ENCODE data around the gene MYO1B. TPM values are rescaled to one million over a fixed set of nuclear protein-coding genes. Genes with fewer than 3 reads are reported as not detected.

Gene MYO1B
- total and polyA plus RNA-seq, 7 experiments from 2014 or later: 0.43 to 14.9 (median 0.54) TPM

DNA sequence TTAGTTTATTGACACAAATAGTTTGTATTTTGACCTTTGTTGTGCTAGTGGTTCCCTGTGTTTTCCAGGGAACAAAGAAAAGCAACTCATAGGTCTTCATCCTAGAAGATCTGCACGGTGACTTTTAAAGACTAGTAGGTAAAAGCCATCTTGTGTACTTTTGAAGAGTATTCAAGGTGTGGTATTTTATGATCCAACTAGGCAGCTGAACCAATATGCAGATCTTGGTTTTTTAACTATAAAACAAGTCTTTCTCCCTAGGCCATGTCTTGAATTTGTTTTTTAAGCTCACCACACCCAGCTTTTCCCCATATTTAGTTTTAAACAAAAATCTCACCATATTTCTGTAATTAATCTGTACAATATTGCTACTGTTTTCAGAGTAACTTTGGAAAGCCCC lies 30.0 kb upstream of the MYO1B start:
- intact Hi-C loops (cut with micrococcal nuclease): loop anchor here in 1 of 2 donors (5.0 kb wide), 1 partner anchor 48 kb away; no protein-coding TSS in a partner anchor

GRCh38 chr2:191215666-191216065 lies 29.5 kb upstream of the MYO1B start:
- ATAC-seq (no peak), DNase-seq (no peak)
- no peaks in the 10 kb centered on the region for H3K27me3 Mint-ChIP-seq

More for the DNA sequence above, 30.0 kb upstream of the MYO1B start:
- peaks cover 0 to 26% (median 3%) of the 10 kb centered on the region in 7 donors for H3K4me1 Mint-ChIP-seq
- no peak overlapping the region for H3K4me3 Mint-ChIP-seq
- no peaks in the 10 kb centered on the region for H3K27me3 Mint-ChIP-seq
- H3K36me3 ChIP-seq (ENCODE audit: control insufficient read depth in 2 of 3, insufficient read depth in 3 of 3, low read length in 3 of 3): no peaks in the 10 kb centered on the region
- ATAC-seq (no peak), DNase-seq (no peak)
- H3K4me3 ChIP-seq (ENCODE audit: low read length): no peak overlapping the region
- peaks cover 0 to 7% (median 4%) of the 10 kb centered on the region in 3 experiments for H3K9me3 ChIP-seq (ENCODE audit: control insufficient read depth in 2 of 3, low read length in 3 of 3)
- POLR2A ChIA-PET: no interaction called here
- no peak overlapping the region for H3K27ac ChIP-seq (ENCODE audit: low read depth, low read length)
- CTCF ChIA-PET: interaction anchor here (0.7 kb wide), 1 partner anchor 76 kb away, joined by 3 read pairs; no protein-coding TSS in a partner anchor
- no peaks in the 10 kb centered on the region for H3K27me3 ChIP-seq (ENCODE audit: control insufficient read depth in 2 of 2, insufficient read depth in 2 of 2, low read length in 2 of 2)
- H3K9me3 Mint-ChIP-seq: peaks cover 0 to 36% (median 17%) of the 10 kb centered on the region in 11 donors
- H3K4me1 ChIP-seq (ENCODE audit: control insufficient read depth in 2 of 2, insufficient read depth in 2 of 2, low read length in 2 of 2): no peaks in the 10 kb centered on the region
- H3K27ac Mint-ChIP-seq: no peak overlapping the region
- peaks cover 3 to 25% (median 14%) of the 10 kb centered on the region in 5 donors for H3K36me3 Mint-ChIP-seq

DNA sequence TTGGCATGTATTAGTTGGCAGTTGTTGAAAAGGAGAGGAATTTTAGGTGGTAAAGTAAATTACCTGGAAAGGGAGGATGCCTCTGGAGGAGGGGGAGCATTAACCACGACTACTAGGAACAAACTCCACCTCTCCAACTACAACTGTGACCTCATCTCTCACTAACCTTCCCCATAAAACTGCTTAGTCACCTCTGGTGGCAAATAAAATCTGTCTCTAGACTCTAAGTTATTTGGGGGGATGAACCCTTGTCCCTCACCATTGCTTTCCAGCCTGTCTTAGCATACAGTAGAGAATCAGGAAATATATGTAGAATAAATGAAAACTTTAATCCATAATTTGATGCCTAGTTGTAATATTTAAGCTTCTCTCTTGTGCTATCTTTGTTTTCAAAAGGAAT lies 27.6 kb upstream of the MYO1B start:
- POLR2A ChIA-PET: no interaction called here
- intact Hi-C loops (cut with micrococcal nuclease): loop anchor here in 1 of 2 donors (5.0 kb wide), 1 partner anchor 50 kb away; no protein-coding TSS in a partner anchor

More at GRCh38 chr2:191215666-191216065, 29.5 kb upstream of the MYO1B start:
- Histone ChIP-seq H3K27me3 (ENCODE audit: control insufficient read depth in 2 of 2, insufficient read depth in 2 of 2, low read length in 2 of 2) (no peaks in the 10 kb centered on the region), H3K4me3 (ENCODE audit: low read length) (no peak overlapping the region), H3K4me1 (ENCODE audit: control insufficient read depth in 2 of 2, insufficient read depth in 2 of 2, low read length in 2 of 2) (no peaks in the 10 kb centered on the region), H3K36me3 (ENCODE audit: control insufficient read depth in 2 of 3, insufficient read depth in 3 of 3, low read length in 3 of 3) (no peaks in the 10 kb centered on the region), H3K27ac (ENCODE audit: low read depth, low read length) (no peak overlapping the region), H3K9me3 (ENCODE audit: control insufficient read depth in 2 of 3, low read length in 3 of 3) (peaks cover 0 to 7% (median 4%) of the 10 kb centered on the region in 3 experiments)
- Mint-ChIP-seq H3K4me1 (peaks cover 0 to 31% (median 5%) of the 10 kb centered on the region in 7 donors), H3K27ac (no peak overlapping the region), H3K9me3 (peaks cover 0 to 35% (median 18%) of the 10 kb centered on the region in 11 donors), H3K4me3 (no peak overlapping the region), H3K36me3 (peaks cover 3 to 29% (median 18%) of the 10 kb centered on the region in 5 donors)
- CTCF ChIA-PET: interaction anchor here (0.6 to 1.1 kb wide), 3 partner anchors 30 to 279 kb away, joined by 3 to 7 read pairs (median 3); partner anchors contain the start of gene MYO1B
- intact Hi-C loops (cut with micrococcal nuclease): loop anchor here in 1 of 2 donors (5.0 kb wide), 1 partner anchor 48 kb away; no protein-coding TSS in a partner anchor
- POLR2A ChIA-PET: no interaction called here

DNA sequence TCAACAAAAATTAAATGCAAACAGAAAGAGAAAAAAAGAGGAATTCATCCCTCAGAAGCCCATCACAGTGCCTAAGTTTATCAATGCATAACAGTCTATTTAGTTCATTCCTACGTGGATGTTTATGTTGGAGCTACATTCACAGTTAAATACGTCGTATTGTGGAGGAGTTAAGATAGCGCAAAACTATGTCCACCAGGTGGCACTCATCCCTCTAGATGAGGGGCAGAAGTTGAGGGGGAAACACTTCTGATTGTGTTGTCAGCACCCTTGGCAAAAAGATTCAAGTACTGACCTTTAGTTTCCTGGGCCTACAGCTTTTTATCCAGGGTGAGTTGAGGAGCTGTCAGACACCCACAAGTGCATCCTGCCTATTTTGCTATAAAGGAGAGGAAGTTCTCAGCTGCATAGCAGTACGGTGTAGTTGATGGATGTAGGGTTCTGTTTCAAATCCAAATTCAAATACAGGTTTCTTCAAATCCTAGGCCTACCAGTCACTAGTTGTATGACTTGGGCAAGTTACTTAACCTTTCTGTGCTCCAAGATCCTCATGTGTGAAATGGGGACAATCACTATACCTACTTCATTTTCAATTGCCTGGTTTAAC lies 26.8 kb upstream of the MYO1B start:
- POLR2A ChIA-PET: no interaction called here

More for the DNA sequence above, 27.6 kb upstream of the MYO1B start:
- no peak overlapping the region for H3K4me3 Mint-ChIP-seq
- H3K4me3 ChIP-seq (ENCODE audit: low read length): no peak overlapping the region
- no peak overlapping the region for H3K27ac Mint-ChIP-seq
- CTCF ChIA-PET: interaction anchor here (1.3 to 1.6 kb wide), 2 partner anchors 11 to 53 kb away, joined by 4 read pairs; no protein-coding TSS in a partner anchor
- H3K27me3 ChIP-seq (ENCODE audit: control insufficient read depth in 2 of 2, insufficient read depth in 2 of 2, low read length in 2 of 2): no peaks in the 10 kb centered on the region
- H3K4me1 Mint-ChIP-seq: peaks cover 0 to 32% (median 5%) of the 10 kb centered on the region in 7 donors
- no peaks in the 10 kb centered on the region for H3K27me3 Mint-ChIP-seq
- no peak for ATAC-seq
- H3K9me3 ChIP-seq (ENCODE audit: control insufficient read depth in 2 of 3, low read length in 3 of 3): no peaks in the 10 kb centered on the region
- H3K27ac ChIP-seq (ENCODE audit: low read depth, low read length): no peak overlapping the region
- no peak for DNase-seq
- H3K36me3 ChIP-seq (ENCODE audit: control insufficient read depth in 2 of 3, insufficient read depth in 3 of 3, low read length in 3 of 3): no peaks in the 10 kb centered on the region
- no peaks in the 10 kb centered on the region for H3K4me1 ChIP-seq (ENCODE audit: control insufficient read depth in 2 of 2, insufficient read depth in 2 of 2, low read length in 2 of 2)
- peaks cover 0 to 34% (median 9%) of the 10 kb centered on the region in 11 donors for H3K9me3 Mint-ChIP-seq
- peaks cover 0 to 31% (median 18%) of the 10 kb centered on the region in 5 donors for H3K36me3 Mint-ChIP-seq

DNA sequence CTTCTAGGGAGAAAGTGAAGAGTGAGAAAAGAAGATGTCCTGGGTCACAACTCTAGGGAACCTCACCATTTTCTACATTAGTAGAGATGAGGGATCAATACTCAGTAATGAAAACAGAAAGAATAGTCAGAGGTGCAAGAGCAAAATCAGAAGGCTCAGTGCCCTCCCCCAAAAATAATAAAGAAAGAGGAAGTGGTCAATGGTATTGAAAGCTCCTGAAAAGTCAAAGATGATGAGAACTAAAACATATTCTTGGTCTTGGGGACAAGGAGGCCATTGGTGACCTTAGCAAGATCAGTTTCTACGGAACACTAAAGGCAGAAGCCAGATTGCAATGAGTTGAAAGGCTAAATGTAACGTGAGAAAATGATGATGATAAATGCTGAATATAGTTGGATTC lies 24.5 kb upstream of the MYO1B start:
- Histone ChIP-seq H3K36me3 (ENCODE audit: control insufficient read depth in 2 of 3, insufficient read depth in 3 of 3, low read length in 3 of 3) (no peaks in the 10 kb centered on the region), H3K4me1 (ENCODE audit: control insufficient read depth in 2 of 2, insufficient read depth in 2 of 2, low read length in 2 of 2) (no peaks in the 10 kb centered on the region), H3K4me3 (ENCODE audit: low read length) (no peak overlapping the region), H3K9me3 (ENCODE audit: control insufficient read depth in 2 of 3, low read length in 3 of 3) (no peaks in the 10 kb centered on the region), H3K27ac (ENCODE audit: low read depth, low read length) (no peak overlapping the region), H3K27me3 (ENCODE audit: control insufficient read depth in 2 of 2, insufficient read depth in 2 of 2, low read length in 2 of 2) (no peaks in the 10 kb centered on the region)
- H3K27ac Mint-ChIP-seq: no peak overlapping the region
- intact Hi-C loops (cut with micrococcal nuclease): no loop called here
- peaks cover 0 to 21% (median 0%) of the 10 kb centered on the region in 11 donors for H3K9me3 Mint-ChIP-seq
- H3K27me3 Mint-ChIP-seq: no peaks in the 10 kb centered on the region
- ChIA-PET CTCF (no interaction called here), POLR2A (no interaction called here)
- peaks cover 0 to 32% (median 5%) of the 10 kb centered on the region in 7 donors for H3K4me1 Mint-ChIP-seq
- no peak overlapping the region for H3K4me3 Mint-ChIP-seq
- DNase-seq (no peak), ATAC-seq (no peak)
- peaks cover 0 to 16% (median 6%) of the 10 kb centered on the region in 5 donors for H3K36me3 Mint-ChIP-seq

More for the DNA sequence above, 26.8 kb upstream of the MYO1B start:
- Mint-ChIP-seq H3K27me3 (no peaks in the 10 kb centered on the region), H3K36me3 (peaks cover 0 to 26% (median 11%) of the 10 kb centered on the region in 5 donors), H3K4me1 (peaks cover 0 to 32% (median 5%) of the 10 kb centered on the region in 7 donors), H3K4me3 (no peak overlapping the region), H3K27ac (no peak overlapping the region), H3K9me3 (peaks cover 0 to 29% (median 5%) of the 10 kb centered on the region in 11 donors)
- H3K4me1 ChIP-seq (ENCODE audit: control insufficient read depth in 2 of 2, insufficient read depth in 2 of 2, low read length in 2 of 2): no peaks in the 10 kb centered on the region
- H3K27me3 ChIP-seq (ENCODE audit: control insufficient read depth in 2 of 2, insufficient read depth in 2 of 2, low read length in 2 of 2): no peaks in the 10 kb centered on the region
- peak in 2 of 9 donors; percentile 9 to 10 for DNase-seq
- no peaks in the 10 kb centered on the region for H3K36me3 ChIP-seq (ENCODE audit: control insufficient read depth in 2 of 3, insufficient read depth in 3 of 3, low read length in 3 of 3)
- CTCF ChIA-PET: interaction anchor here (0.6 to 1.6 kb wide), 2 partner anchors 12 to 299 kb away, joined by 3 to 4 read pairs; no protein-coding TSS in a partner anchor
- no peak overlapping the region for H3K4me3 ChIP-seq (ENCODE audit: low read length)
- ATAC-seq: peak; percentile 66
- H3K9me3 ChIP-seq (ENCODE audit: control insufficient read depth in 2 of 3, low read length in 3 of 3): no peaks in the 10 kb centered on the region
- H3K27ac ChIP-seq (ENCODE audit: low read depth, low read length): no peak overlapping the region
- intact Hi-C loops (cut with micrococcal nuclease): loop anchor here (1.0 to 5.0 kb wide), 2 partner anchors 51 to 53 kb away; no protein-coding TSS in a partner anchor

DNA sequence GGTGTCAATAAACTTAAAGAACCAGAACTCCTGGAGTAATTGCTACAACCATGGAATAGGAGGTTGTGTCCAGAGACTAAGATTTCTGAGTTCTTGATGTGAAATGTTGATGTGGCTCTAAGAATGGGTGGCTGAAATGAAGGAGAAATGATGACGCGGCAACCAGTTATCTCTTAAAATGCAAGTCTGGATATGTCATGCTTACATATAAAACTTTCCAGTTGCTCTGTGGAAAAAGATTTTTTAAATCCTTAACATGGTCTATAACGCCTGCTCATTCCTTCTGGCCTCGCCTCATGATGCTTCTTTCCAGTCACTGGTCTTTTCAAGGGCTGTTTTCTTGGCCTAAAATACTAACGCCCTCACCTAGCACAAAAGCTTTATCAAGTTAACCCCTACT lies 23.5 kb upstream of the MYO1B start:
- Mint-ChIP-seq H3K27ac (no peak overlapping the region), H3K27me3 (no peaks in the 10 kb centered on the region), H3K9me3 (peaks cover 0 to 21% (median 0%) of the 10 kb centered on the region in 11 donors), H3K4me3 (no peak overlapping the region), H3K4me1 (peaks cover 0 to 32% (median 5%) of the 10 kb centered on the region in 7 donors), H3K36me3 (peaks cover 0 to 16% (median 6%) of the 10 kb centered on the region in 5 donors)
- ChIA-PET CTCF (no interaction called here), POLR2A (no interaction called here)
- H3K36me3 ChIP-seq (ENCODE audit: control insufficient read depth in 2 of 3, insufficient read depth in 3 of 3, low read length in 3 of 3): no peaks in the 10 kb centered on the region
- no peak overlapping the region for H3K27ac ChIP-seq (ENCODE audit: low read depth, low read length)
- H3K4me3 ChIP-seq (ENCODE audit: low read length): no peak overlapping the region
- ATAC-seq: no peak
- DNase-seq: no peak
- H3K4me1 ChIP-seq (ENCODE audit: control insufficient read depth in 2 of 2, insufficient read depth in 2 of 2, low read length in 2 of 2): no peaks in the 10 kb centered on the region
- intact Hi-C loops (cut with micrococcal nuclease): no loop called here
- H3K27me3 ChIP-seq (ENCODE audit: control insufficient read depth in 2 of 2, insufficient read depth in 2 of 2, low read length in 2 of 2): no peaks in the 10 kb centered on the region
- H3K9me3 ChIP-seq (ENCODE audit: control insufficient read depth in 2 of 3, low read length in 3 of 3): no peaks in the 10 kb centered on the region
